Glutamatergic neuron (in vitro differentiated cells): ENCODE measurements around the gene KCTD5. TPM values are rescaled to one million over a fixed set of nuclear protein-coding genes. Genes with fewer than 3 reads are reported as not detected.

Experiments used
- DNase-seq: peaks from one replicate; pipeline ENCODE4 v3.0.0; 2022
- H3K27ac Mint-ChIP-seq: one replicate; pipeline ENCODE4 v1.8.0; 2020; ENCODE audit warnings: mild to moderate bottlenecking, mixed read lengths, inconsistent platforms; ENCODE audit not compliant: unreplicated experiment
- H3K27me3 Mint-ChIP-seq: one replicate; pipeline ENCODE4 v1.8.0; 2020; ENCODE audit warnings: mild to moderate bottlenecking, moderate library complexity, mixed read lengths, inconsistent platforms; ENCODE audit not compliant: unreplicated experiment
- H3K36me3 Mint-ChIP-seq: one replicate; pipeline ENCODE4 v1.8.0; 2020; ENCODE audit warnings: mild to moderate bottlenecking, mixed read lengths, inconsistent platforms; ENCODE audit not compliant: unreplicated experiment
- H3K4me1 Mint-ChIP-seq: one replicate; pipeline ENCODE4 v1.8.0; 2020; ENCODE audit warnings: mild to moderate bottlenecking, low read depth, mixed read lengths, inconsistent platforms; ENCODE audit not compliant: unreplicated experiment
- H3K4me3 Mint-ChIP-seq: one replicate; pipeline ENCODE4 v1.8.0; 2020; ENCODE audit warnings: mild to moderate bottlenecking, mixed read lengths, inconsistent platforms; ENCODE audit not compliant: unreplicated experiment
- H3K9me3 Mint-ChIP-seq: one replicate; pipeline ENCODE4 v1.8.0; 2020; ENCODE audit warnings: mild to moderate bottlenecking, moderate library complexity, mixed read lengths, inconsistent platforms; ENCODE audit not compliant: unreplicated experiment
- total RNA-seq: library from RNA; stranded (reverse); fragmentation: NEBNext Ultra II Directional; extraction: Animal tissue kit (Norgen Biotek cat#: 25700); gene quantifications from one replicate; pipeline ENCODE4 v1.2.1, GENCODE V29; 2021; ENCODE audit not compliant: unreplicated experiment
- TF ChIP-seq, protein P1 (sequence below): fragments of 200-600 bp; sonication (generic); IDR thresholded peaks from one replicate; pipeline ENCODE4 v1.5.0; 2021; ENCODE audit not compliant: partially characterized antibody, unreplicated experiment

KCTD5 gene
- total RNA-seq, 1 donor from 2014 or later = 41.2 TPM

DNA sequence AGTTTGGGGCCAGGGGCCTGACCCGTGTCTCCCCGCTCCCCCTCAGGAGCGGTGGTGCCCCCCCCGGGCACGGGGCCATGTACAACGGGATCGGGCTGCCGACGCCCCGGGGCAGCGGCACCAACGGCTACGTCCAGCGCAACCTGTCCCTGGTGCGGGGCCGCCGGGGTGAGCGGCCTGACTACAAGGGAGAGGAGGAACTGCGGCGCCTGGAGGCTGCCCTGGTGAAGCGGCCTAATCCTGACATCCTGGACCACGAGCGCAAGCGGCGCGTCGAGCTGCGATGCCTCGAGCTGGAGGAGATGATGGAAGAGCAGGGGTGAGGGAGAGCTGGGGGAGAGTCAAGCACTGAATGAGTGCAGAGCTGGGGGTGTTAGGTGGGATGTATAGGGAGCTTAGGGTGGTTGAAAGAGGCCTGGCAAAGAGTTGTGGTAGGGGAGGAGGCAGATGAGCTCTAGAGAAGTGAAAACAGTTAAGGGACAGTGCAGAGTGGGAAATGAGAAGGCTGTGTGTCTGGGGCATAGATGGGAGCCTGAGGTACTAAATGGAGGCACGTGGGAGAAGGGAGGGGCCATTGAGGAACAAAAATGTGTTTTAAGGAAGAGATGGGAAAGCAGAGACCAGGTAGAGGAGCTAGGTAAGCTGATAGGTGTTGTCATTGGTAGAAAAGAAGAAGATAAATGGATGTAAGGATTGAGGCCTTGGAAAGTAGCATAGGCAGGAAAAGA, 74.1 kb downstream of the KCTD5 start:
- Mint-ChIP-seq H3K4me1 (peaks cover 25% of the 10 kb centered on the region), H3K27me3 (peaks cover 18% of the 10 kb centered on the region), H3K27ac (peak overlapping the region; percentile 78), H3K36me3 (peaks cover 21% of the 10 kb centered on the region), H3K4me3 (peak overlapping the region; percentile 13), H3K9me3 (peaks cover 17% of the 10 kb centered on the region)
- no peak for DNase-seq
- TF ChIP-seq, protein P1, sequence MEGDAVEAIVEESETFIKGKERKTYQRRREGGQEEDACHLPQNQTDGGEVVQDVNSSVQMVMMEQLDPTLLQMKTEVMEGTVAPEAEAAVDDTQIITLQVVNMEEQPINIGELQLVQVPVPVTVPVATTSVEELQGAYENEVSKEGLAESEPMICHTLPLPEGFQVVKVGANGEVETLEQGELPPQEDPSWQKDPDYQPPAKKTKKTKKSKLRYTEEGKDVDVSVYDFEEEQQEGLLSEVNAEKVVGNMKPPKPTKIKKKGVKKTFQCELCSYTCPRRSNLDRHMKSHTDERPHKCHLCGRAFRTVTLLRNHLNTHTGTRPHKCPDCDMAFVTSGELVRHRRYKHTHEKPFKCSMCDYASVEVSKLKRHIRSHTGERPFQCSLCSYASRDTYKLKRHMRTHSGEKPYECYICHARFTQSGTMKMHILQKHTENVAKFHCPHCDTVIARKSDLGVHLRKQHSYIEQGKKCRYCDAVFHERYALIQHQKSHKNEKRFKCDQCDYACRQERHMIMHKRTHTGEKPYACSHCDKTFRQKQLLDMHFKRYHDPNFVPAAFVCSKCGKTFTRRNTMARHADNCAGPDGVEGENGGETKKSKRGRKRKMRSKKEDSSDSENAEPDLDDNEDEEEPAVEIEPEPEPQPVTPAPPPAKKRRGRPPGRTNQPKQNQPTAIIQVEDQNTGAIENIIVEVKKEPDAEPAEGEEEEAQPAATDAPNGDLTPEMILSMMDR = no peak

DNA sequence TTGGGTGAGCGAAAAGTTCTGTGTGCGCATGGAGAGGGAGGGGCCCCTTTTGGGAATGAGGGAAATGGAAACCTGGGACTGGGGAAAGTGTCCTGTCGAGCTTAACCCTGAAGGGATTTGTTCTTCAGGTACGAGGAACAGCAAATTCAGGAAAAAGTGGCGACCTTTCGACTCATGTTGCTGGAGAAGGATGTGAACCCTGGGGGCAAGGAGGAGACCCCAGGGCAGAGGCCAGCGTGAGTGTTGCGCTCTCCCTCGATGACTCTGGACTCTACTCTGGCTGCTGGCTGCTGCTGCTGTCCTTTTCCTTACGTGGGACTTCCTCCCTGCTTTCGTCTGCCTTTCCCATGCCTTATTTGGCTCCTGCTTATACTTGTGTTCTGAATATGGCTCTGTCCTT, 75.0 kb downstream of the KCTD5 start:
- H3K27ac Mint-ChIP-seq = peak overlapping the region; percentile 16
- TF ChIP-seq, protein P1 = no peak
- no peak for DNase-seq
- H3K4me1 Mint-ChIP-seq = peaks cover 25% of the 10 kb centered on the region
- peak overlapping the region; percentile 19 for H3K4me3 Mint-ChIP-seq
- H3K27me3 Mint-ChIP-seq = peaks cover 16% of the 10 kb centered on the region
- H3K9me3 Mint-ChIP-seq = peaks cover 18% of the 10 kb centered on the region
- peaks cover 29% of the 10 kb centered on the region for H3K36me3 Mint-ChIP-seq

Other genes with a start within 250 kb of the KCTD5 start
- gene TEDC2, start 222.4 kb upstream of the KCTD5 start, total RNA-seq = 21.1 TPM
- gene NTN3, start 211.2 kb upstream of the KCTD5 start, total RNA-seq = 5.4 TPM
- 58.4 TPM for gene TBC1D24, start 207.4 kb upstream of the KCTD5 start, total RNA-seq
- gene ATP6V0C, start 168.6 kb upstream of the KCTD5 start, total RNA-seq = 274 TPM
- gene AMDHD2, start 162.2 kb upstream of the KCTD5 start, total RNA-seq = 61.0 TPM
- not detected for gene CEMP1, start 151.1 kb upstream of the KCTD5 start, total RNA-seq
- gene PDPK1, start 144.5 kb upstream of the KCTD5 start, total RNA-seq = 113 TPM
- 10.8 TPM for gene PRSS27, start 37.7 kb downstream of the KCTD5 start, total RNA-seq
- gene SRRM2, start 70.1 kb downstream of the KCTD5 start, total RNA-seq = 699 TPM
- 183 TPM for gene ELOB, start 94.8 kb downstream of the KCTD5 start, total RNA-seq
- gene PRSS33, start 105.0 kb downstream of the KCTD5 start, total RNA-seq = 0.39 TPM
- not detected for gene PRSS41, start 115.9 kb downstream of the KCTD5 start, total RNA-seq
- gene PRSS21, start 134.7 kb downstream of the KCTD5 start, total RNA-seq = not detected
- gene ZG16B, start 147.8 kb downstream of the KCTD5 start, total RNA-seq = not detected
- not detected for gene PRSS22, start 175.6 kb downstream of the KCTD5 start, total RNA-seq
- gene FLYWCH2, start 200.7 kb downstream of the KCTD5 start, total RNA-seq = 30.5 TPM
- 77.1 TPM for gene FLYWCH1, start 229.4 kb downstream of the KCTD5 start, total RNA-seq